SK-N-SH (cell line): Measurements from ENCODE around the gene HBP1. TPM values are rescaled to one million over a fixed set of nuclear protein-coding genes. Genes with fewer than 3 reads are reported as not detected.
A peak's percentile ranks its signal among the peaks of the same experiment; 100 is the strongest.

Experiments
- CTCF ChIA-PET: fragments of 300-600, 350-600 bp; formaldehyde crosslinking; extraction: SDS; loops from one replicate; lab custom pipeline; 2021; lab: Yijun Ruan, JAX
- POLR2A ChIA-PET: fragments of 350-600 bp; sonication (Branson Sonifier 250); formaldehyde crosslinking; extraction: SDS; loops from one replicate; lab custom pipeline; 2020; ENCODE audit warnings: antibody characterized with exemption, inconsistent platforms; lab: Yijun Ruan, JAX
- DNase-seq: peaks from one replicate; pipeline ENCODE4 v3.0.0; 2012
- H2AFZ ChIP-seq: fragments of 200-600 bp; sonication (generic); 2 replicates; pipeline ENCODE4 v1.8.1; 2016; ENCODE audit warnings: antibody characterized with exemption, mild to moderate bottlenecking, low read depth
- H3F3A ChIP-seq: fragments of 200-600 bp; sonication (generic); replicated peaks from 2 replicates; pipeline ENCODE3; 2016; ENCODE audit warnings: antibody characterized with exemption, mild to moderate bottlenecking; ENCODE audit not compliant: insufficient read depth
- H3K27ac ChIP-seq, 2 experiments: fragments of 200-500 bp in 1 of 2; fragments of 200-600 bp in 1 of 2; sonication (Bioruptor generic) in 1 of 2; sonication (generic), shearing (Covaris generic) in 1 of 2; 2 replicates each; pipeline versions ENCODE4 v1.5.1 to v1.6.1; 2014 to 2016; ENCODE audit warnings: low read depth in 2 of 2, inconsistent platforms in 1 of 2, low read length in 1 of 2, mild to moderate bottlenecking in 1 of 2, mixed read lengths in 1 of 2
- H3K27me3 ChIP-seq: fragments of 200-600 bp; sonication (generic), shearing (Covaris generic); 2 replicates; pipeline ENCODE4 v1.6.1; 2016; ENCODE audit warnings: mixed run types; ENCODE audit not compliant: insufficient read depth
- H3K36me3 ChIP-seq, 2 experiments: fragments of 200-500 bp in 1 of 2; fragments of 200-600 bp in 1 of 2; sonication (Bioruptor generic) in 1 of 2; sonication (generic) in 1 of 2; replicated peaks in 1 of 2; 2 replicates each; pipeline versions ENCODE3 to v1.5.1; 2014 to 2016; ENCODE audit warnings: low read length in 1 of 2, mild to moderate bottlenecking in 1 of 2; ENCODE audit not compliant: insufficient read depth in 2 of 2, control insufficient read depth in 1 of 2
- H3K4me1 ChIP-seq, 2 experiments: fragments of 200-500 bp in 1 of 2; fragments of 200-600 bp in 1 of 2; sonication (Bioruptor generic) in 1 of 2; sonication (generic), shearing (Covaris generic) in 1 of 2; 2 replicates each; pipeline versions ENCODE4 v1.5.1 to v1.6.1; 2014 to 2016; ENCODE audit warnings: low read depth in 1 of 2, low read length in 1 of 2, mixed run types in 1 of 2; ENCODE audit not compliant: insufficient read depth in 2 of 2, control insufficient read depth in 1 of 2
- H3K4me2 ChIP-seq: fragments of 200-600 bp; sonication (generic), shearing (Covaris generic); 2 replicates; pipeline ENCODE4 v1.6.1; 2017; ENCODE audit warnings: mixed run types
- H3K4me3 ChIP-seq, 2 experiments: fragments of 200-500 bp in 1 of 2; fragments of 200-600 bp in 1 of 2; sonication (Bioruptor generic) in 1 of 2; sonication (generic), shearing (Covaris generic) in 1 of 2; 2 replicates each; pipeline versions ENCODE4 v1.5.1 to v1.8.1; 2014 to 2016; ENCODE audit warnings: low read depth in 2 of 2, inconsistent platforms in 1 of 2, low read length in 1 of 2, mild to moderate bottlenecking in 1 of 2, mixed read lengths in 1 of 2, moderate library complexity in 1 of 2
- H3K79me2 ChIP-seq: fragments of 200-600 bp; sonication (generic); 2 replicates; pipeline ENCODE4 v1.8.1; 2017; ENCODE audit warnings: mild to moderate bottlenecking; ENCODE audit not compliant: insufficient read depth
- H3K9ac ChIP-seq: fragments of 200-600 bp; sonication (generic); 2 replicates; pipeline ENCODE4 v1.6.1; 2017; ENCODE audit warnings: mixed run types
- H3K9me2 ChIP-seq: fragments of 200-600 bp; sonication (generic); 2 replicates; pipeline ENCODE4 v1.6.1; 2017; ENCODE audit warnings: mixed run types
- H3K9me3 ChIP-seq: fragments of 200-600 bp; sonication (generic); 2 replicates; pipeline ENCODE4 v1.6.1; 2017; ENCODE audit warnings: mixed run types, mild to moderate bottlenecking, moderate library complexity
- H4K20me1 ChIP-seq: fragments of 200-600 bp; sonication (generic); 2 replicates; pipeline ENCODE4 v1.6.1; 2017; ENCODE audit warnings: mild to moderate bottlenecking, mixed run types; ENCODE audit not compliant: insufficient read depth
- CHD2 ChIP-seq: fragments of 150-350 bp; IDR thresholded peaks from 2 replicates; pipeline ENCODE4 v1.6.1; 2018; ENCODE audit warnings: low read length; ENCODE audit not compliant: partially characterized antibody
- CTCF ChIP-seq: fragments of 200-600 bp; sonication (generic); IDR thresholded peaks from 2 replicates; pipeline ENCODE4 v1.6.1; 2017; ENCODE audit warnings: antibody characterized with exemption, mild to moderate bottlenecking, moderate library complexity
- ELF1 ChIP-seq: IDR thresholded peaks from 2 replicates; pipeline ENCODE4 v1.4.0; 2012
- EP300 ChIP-seq, 2 experiments: IDR thresholded peaks; 2 replicates each; pipeline versions ENCODE4 v1.4.0 to v1.6.1; 2012; ENCODE audit warnings: borderline replicate concordance in 1 of 2, low read depth in 1 of 2, low read length in 1 of 2
- FOSL2 ChIP-seq: IDR thresholded peaks from 2 replicates; pipeline ENCODE4 v1.4.0; 2012; ENCODE audit warnings: low read depth, mild to moderate bottlenecking, moderate library complexity, borderline replicate concordance
- IRF3 ChIP-seq: fragments of 150-350 bp; IDR thresholded peaks from 2 replicates; pipeline ENCODE4 v1.6.1; 2016; ENCODE audit warnings: mild to moderate bottlenecking, low read depth, low read length
- JUND ChIP-seq: IDR thresholded peaks from 2 replicates; pipeline ENCODE4 v1.4.0; 2012
- MXI1 ChIP-seq: IDR thresholded peaks from 2 replicates; pipeline ENCODE4 v1.6.1; 2012; ENCODE audit warnings: mild to moderate bottlenecking, low read depth, low read length, improper control_type of control experiment
- NFIC ChIP-seq: IDR thresholded peaks from 2 replicates; pipeline ENCODE4 v1.4.0; 2012; ENCODE audit warnings: borderline replicate concordance
- NRF1 ChIP-seq: IDR thresholded peaks from 2 replicates; pipeline ENCODE4 v1.6.1; 2012; ENCODE audit warnings: low read depth, mild to moderate bottlenecking, low read length
- POLR2AphosphoS5 ChIP-seq: IDR thresholded peaks from 2 replicates; pipeline ENCODE4 v1.6.1; 2012; ENCODE audit warnings: low read depth, low read length
- RXRA ChIP-seq: IDR thresholded peaks from 2 replicates; pipeline ENCODE4 v1.4.0; 2012; ENCODE audit warnings: low read depth, mild to moderate bottlenecking, borderline replicate concordance
- TAF1 ChIP-seq: IDR thresholded peaks from 2 replicates; pipeline ENCODE4 v1.6.1; 2012; ENCODE audit warnings: low read depth, mild to moderate bottlenecking, low read length, moderate library complexity, borderline replicate concordance
- TCF12 ChIP-seq: IDR thresholded peaks from 2 replicates; pipeline ENCODE4 v1.4.0; 2012
- TEAD4 ChIP-seq: IDR thresholded peaks from 2 replicates; pipeline ENCODE4 v1.4.0; 2012; ENCODE audit warnings: mild to moderate bottlenecking, borderline replicate concordance; ENCODE audit not compliant: insufficient read depth
- USF1 ChIP-seq: IDR thresholded peaks from 2 replicates; pipeline ENCODE4 v1.4.0; 2012; ENCODE audit warnings: low read depth, borderline replicate concordance
- USF2 ChIP-seq: fragments of 150-350 bp; IDR thresholded peaks from 2 replicates; pipeline ENCODE4 v1.6.1; 2017; ENCODE audit warnings: antibody characterized with exemption, low read length, low read depth, borderline replicate concordance
- YY1 ChIP-seq: IDR thresholded peaks from 2 replicates; pipeline ENCODE4 v1.4.0; 2012; ENCODE audit warnings: low read depth, mild to moderate bottlenecking
- WGBS: methylation state at CpG from one replicate; pipeline ENCODE4 v1.1.6; 2017; ENCODE audit warnings: low lambda C conversion rate; 5-methylcytosine and 5-hydroxymethylcytosine counted together
- polyA plus RNA-seq, 3 experiments: library from polyadenylated mRNA; depleted of rRNA; stranded (reverse); fragments of >200 nt; gene quantifications; 2 replicates each; pipeline ENCODE4 v1.2.3, GENCODE V29; 2012

Gene HBP1
- polyA plus RNA-seq, 1 of the 3 experiments (the other 2 are of a cell fraction) = 27.2 TPM

- CTCF ChIA-PET = interaction anchor here (0.7 to 1.2 kb wide), 4 partner anchors 15 to 280 kb away, joined by 3 to 4 read pairs (median 3); no protein-coding TSS in a partner anchor
- no peaks in the 10 kb centered on the region for H3K79me2 ChIP-seq
- WGBS = 98% methylated on average over 2 of the region's 2 CpGs
- DNase-seq = no peak
- no peaks in the 10 kb centered on the region for H4K20me1 ChIP-seq
- TF ChIP-seq ELF1 (no peak), YY1 (no peak), JUND (no peak), RXRA (no peak), IRF3 (no peak), TAF1 (no peak), TCF12 (no peak), CTCF (no peak), USF2 (no peak), POLR2AphosphoS5 (no peak), MXI1 (no peak), USF1 (no peak), NFIC (no peak)
- TF ChIP-seq, all 33 proteins: peak for 0
- no peaks in the 10 kb centered on the region for H3K27me3 ChIP-seq
- H3F3A ChIP-seq = peaks cover 19% of the 10 kb centered on the region
- no peaks in the 10 kb centered on the region for H3K9me3 ChIP-seq
- peaks cover 0 to 14% of the 10 kb centered on the region in 2 experiments for H3K36me3 ChIP-seq
- H3K9ac ChIP-seq = no peak overlapping the region
- no peak overlapping the region for H3K4me3 ChIP-seq
- H2AFZ ChIP-seq = no peak overlapping the region
- H3K4me1 ChIP-seq = peaks cover 0 to 14% of the 10 kb centered on the region in 2 experiments; a peak in 1 of 4 replicates
- no peak overlapping the region for H3K4me2 ChIP-seq
- H3K27ac ChIP-seq = no peak overlapping the region
- H3K9me2 ChIP-seq = no peaks in the 10 kb centered on the region
- POLR2A ChIA-PET = no interaction called here
Observed at GRCh38 chr7:107228291-107228690, 59.5 kb downstream of the HBP1 start.

GRCh38 chr7:107230334-107230733 lies 61.5 kb downstream of the HBP1 start:
- H3K27me3 ChIP-seq = no peaks in the 10 kb centered on the region
- H3K79me2 ChIP-seq = no peaks in the 10 kb centered on the region
- ChIA-PET CTCF (interaction anchor here (1.4 kb wide), 1 partner anchor 37 kb away, joined by 3 read pairs; no protein-coding TSS in a partner anchor), POLR2A (no interaction called here)
- H3K9me2 ChIP-seq = no peaks in the 10 kb centered on the region
- H3F3A ChIP-seq = peaks cover 19% of the 10 kb centered on the region
- H3K4me2 ChIP-seq = no peak overlapping the region
- no peak overlapping the region for H3K4me3 ChIP-seq
- H3K9me3 ChIP-seq = no peaks in the 10 kb centered on the region
- no peaks in the 10 kb centered on the region for H4K20me1 ChIP-seq
- no peak for DNase-seq
- peak; percentile 79 for TF ChIP-seq JUND
- TF ChIP-seq RXRA = no peak
- peak; percentile 65; the same call in 1 of the 2 replicates for TF ChIP-seq TEAD4
- no peak for TF ChIP-seq NRF1
- no peak for TF ChIP-seq CHD2
- peak; percentile 72 for TF ChIP-seq FOSL2
- peak in 1 of 2 experiments; percentile 50; a peak in 1 of 4 replicates for TF ChIP-seq EP300 (IDR thresholded peaks at IDR 0.05; ENCODE audit: borderline replicate concordance in 1 of 2, low read depth in 1 of 2, low read length in 1 of 2)
- H3K36me3 ChIP-seq = peaks cover 0 to 20% of the 10 kb centered on the region in 2 experiments
- peak overlapping the region in 1 of 2 experiments; percentile 55; a peak in 2 of 4 replicates for H3K27ac ChIP-seq
- no peak overlapping the region for H2AFZ ChIP-seq
- H3K9ac ChIP-seq = no peak overlapping the region; the same call in 1 of the 2 replicates
- H3K4me1 ChIP-seq = peaks cover 4 to 26% of the 10 kb centered on the region in 2 experiments; a peak in 2 of 4 replicates
- 38% methylated on average over 3 of the region's 3 CpGs for WGBS
